Measurements from ENCODE around the gene USP6NL. TPM values are rescaled to one million over a fixed set of nuclear protein-coding genes. Genes with fewer than 3 reads are reported as not detected.

USP6NL gene
- total and polyA plus RNA-seq, 2 of the 13 experiments (the other 11 are each of a cell fraction or from before 2014, with no cell fraction given): 10.5 to 22.9 TPM

DNA sequence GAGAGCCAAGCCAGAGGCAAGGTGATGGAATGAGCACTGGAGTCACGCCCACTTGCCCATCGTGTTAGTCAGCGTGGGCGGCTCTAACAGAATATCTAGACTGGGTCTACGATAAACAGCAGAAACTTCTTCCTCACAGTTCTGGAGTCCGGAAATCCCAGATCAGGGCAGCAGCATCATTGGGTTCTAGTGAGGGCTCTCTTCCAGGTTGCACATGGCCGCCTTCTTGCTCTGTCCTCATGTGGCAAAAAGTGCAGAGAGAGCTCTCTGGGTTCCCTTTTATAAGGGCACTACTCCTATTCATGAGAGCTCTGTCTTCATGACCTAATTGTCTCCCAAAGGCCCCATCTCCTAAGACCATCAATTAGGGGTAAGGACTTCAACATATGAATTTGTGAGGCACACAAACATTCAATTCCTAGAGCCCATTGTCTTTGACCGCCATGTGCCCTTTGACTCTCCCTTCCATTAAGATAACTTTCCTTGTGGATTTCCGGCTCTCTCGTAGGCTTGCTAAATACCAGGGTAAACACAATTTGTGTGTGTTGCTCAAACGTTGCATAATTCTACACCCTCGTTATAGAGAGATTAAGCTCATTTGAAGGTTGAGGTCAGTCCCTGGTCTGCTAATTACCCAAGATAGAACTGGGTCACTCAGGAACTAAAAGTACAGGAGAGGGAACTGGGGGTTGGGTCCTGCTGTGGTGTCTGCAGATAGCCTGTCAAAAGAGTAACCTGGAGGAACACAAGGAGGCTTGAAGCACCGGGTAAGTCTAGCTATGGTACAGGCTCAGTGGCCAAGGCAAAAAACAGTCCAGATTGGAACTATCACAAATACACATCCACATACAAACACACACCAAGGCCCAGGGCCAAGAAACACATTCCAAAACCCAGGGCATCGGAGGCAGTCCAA lies 28.7 kb upstream of the USP6NL start (continued):
- TF ChIP-seq EP300 (IDR thresholded peaks at IDR 0.05; ENCODE audit: low read depth in 2 of 2, low read length in 2 of 2) (peak; percentile 80 to 98), EP300 (CRISPR knock-in tag; IDR thresholded peaks at IDR 0.05; ENCODE audit: borderline replicate concordance) (peak; percentile 94), HOXA5 (CRISPR knock-in tag; IDR thresholded peaks at IDR 0.05) (peak; percentile 87), SOX6 (IDR thresholded peaks at IDR 0.05) (no peak), SOX6 (CRISPR knock-in tag; IDR thresholded peaks at IDR 0.05) (peak; percentile 99), ARHGAP35 (CRISPR knock-in tag; IDR thresholded peaks at IDR 0.05; ENCODE audit: borderline replicate concordance) (no peak), FOSL2 (CRISPR knock-in tag; IDR thresholded peaks at IDR 0.05) (peak; percentile 84), NR2F1 (CRISPR knock-in tag; IDR thresholded peaks at IDR 0.05) (peak; percentile 94 to 97), HDAC2 (CRISPR knock-in tag; IDR thresholded peaks at IDR 0.05) (peak; percentile 99), ZBTB7B (CRISPR knock-in tag; IDR thresholded peaks at IDR 0.05) (peak; percentile 72; the same call in 1 of the 2 replicates), ZNF431 (CRISPR knock-in tag; IDR thresholded peaks at IDR 0.05; ENCODE audit: borderline replicate concordance, low read depth) (peak; percentile 78; the same call in 1 of the 2 replicates), NCOA2 (CRISPR knock-in tag; IDR thresholded peaks at IDR 0.05) (peak; percentile 98)
- TF ChIP-seq, protein P1, sequence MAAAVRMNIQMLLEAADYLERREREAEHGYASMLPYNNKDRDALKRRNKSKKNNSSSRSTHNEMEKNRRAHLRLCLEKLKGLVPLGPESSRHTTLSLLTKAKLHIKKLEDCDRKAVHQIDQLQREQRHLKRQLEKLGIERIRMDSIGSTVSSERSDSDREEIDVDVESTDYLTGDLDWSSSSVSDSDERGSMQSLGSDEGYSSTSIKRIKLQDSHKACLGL (CRISPR knock-in tag; IDR thresholded peaks at IDR 0.05): no peak
- TF ChIP-seq, protein P2, sequence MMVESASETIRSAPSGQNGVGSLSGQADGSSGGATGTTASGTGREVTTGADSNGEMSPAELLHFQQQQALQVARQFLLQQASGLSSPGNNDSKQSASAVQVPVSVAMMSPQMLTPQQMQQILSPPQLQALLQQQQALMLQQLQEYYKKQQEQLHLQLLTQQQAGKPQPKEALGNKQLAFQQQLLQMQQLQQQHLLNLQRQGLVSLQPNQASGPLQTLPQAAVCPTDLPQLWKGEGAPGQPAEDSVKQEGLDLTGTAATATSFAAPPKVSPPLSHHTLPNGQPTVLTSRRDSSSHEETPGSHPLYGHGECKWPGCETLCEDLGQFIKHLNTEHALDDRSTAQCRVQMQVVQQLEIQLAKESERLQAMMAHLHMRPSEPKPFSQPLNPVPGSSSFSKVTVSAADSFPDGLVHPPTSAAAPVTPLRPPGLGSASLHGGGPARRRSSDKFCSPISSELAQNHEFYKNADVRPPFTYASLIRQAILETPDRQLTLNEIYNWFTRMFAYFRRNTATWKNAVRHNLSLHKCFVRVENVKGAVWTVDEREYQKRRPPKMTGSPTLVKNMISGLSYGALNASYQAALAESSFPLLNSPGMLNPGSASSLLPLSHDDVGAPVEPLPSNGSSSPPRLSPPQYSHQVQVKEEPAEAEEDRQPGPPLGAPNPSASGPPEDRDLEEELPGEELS (CRISPR knock-in tag; IDR thresholded peaks at IDR 0.05): peak; percentile 99
- TF ChIP-seq, protein P3, sequence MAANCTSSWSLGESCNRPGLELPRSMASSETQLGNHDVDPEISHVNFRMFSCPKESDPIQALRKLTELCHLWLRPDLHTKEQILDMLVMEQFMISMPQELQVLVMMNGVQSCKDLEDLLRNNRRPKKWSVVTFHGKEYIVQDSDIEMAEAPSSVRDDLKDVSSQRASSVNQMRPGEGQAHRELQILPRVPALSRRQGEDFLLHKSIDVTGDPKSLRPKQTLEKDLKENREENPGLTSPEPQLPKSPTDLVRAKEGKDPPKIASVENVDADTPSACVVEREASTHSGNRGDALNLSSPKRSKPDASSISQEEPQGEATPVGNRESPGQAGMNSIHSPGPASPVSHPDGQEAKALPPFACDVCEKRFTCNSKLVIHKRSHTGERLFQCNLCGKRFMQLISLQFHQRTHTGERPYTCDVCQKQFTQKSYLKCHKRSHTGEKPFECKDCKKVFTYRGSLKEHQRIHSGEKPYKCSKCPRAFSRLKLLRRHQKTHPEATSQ (CRISPR knock-in tag; IDR thresholded peaks at IDR 0.05; ENCODE audit: borderline replicate concordance): peak; percentile 86; the same call in 1 of the 2 replicates
- TF ChIP-seq, protein P4, sequence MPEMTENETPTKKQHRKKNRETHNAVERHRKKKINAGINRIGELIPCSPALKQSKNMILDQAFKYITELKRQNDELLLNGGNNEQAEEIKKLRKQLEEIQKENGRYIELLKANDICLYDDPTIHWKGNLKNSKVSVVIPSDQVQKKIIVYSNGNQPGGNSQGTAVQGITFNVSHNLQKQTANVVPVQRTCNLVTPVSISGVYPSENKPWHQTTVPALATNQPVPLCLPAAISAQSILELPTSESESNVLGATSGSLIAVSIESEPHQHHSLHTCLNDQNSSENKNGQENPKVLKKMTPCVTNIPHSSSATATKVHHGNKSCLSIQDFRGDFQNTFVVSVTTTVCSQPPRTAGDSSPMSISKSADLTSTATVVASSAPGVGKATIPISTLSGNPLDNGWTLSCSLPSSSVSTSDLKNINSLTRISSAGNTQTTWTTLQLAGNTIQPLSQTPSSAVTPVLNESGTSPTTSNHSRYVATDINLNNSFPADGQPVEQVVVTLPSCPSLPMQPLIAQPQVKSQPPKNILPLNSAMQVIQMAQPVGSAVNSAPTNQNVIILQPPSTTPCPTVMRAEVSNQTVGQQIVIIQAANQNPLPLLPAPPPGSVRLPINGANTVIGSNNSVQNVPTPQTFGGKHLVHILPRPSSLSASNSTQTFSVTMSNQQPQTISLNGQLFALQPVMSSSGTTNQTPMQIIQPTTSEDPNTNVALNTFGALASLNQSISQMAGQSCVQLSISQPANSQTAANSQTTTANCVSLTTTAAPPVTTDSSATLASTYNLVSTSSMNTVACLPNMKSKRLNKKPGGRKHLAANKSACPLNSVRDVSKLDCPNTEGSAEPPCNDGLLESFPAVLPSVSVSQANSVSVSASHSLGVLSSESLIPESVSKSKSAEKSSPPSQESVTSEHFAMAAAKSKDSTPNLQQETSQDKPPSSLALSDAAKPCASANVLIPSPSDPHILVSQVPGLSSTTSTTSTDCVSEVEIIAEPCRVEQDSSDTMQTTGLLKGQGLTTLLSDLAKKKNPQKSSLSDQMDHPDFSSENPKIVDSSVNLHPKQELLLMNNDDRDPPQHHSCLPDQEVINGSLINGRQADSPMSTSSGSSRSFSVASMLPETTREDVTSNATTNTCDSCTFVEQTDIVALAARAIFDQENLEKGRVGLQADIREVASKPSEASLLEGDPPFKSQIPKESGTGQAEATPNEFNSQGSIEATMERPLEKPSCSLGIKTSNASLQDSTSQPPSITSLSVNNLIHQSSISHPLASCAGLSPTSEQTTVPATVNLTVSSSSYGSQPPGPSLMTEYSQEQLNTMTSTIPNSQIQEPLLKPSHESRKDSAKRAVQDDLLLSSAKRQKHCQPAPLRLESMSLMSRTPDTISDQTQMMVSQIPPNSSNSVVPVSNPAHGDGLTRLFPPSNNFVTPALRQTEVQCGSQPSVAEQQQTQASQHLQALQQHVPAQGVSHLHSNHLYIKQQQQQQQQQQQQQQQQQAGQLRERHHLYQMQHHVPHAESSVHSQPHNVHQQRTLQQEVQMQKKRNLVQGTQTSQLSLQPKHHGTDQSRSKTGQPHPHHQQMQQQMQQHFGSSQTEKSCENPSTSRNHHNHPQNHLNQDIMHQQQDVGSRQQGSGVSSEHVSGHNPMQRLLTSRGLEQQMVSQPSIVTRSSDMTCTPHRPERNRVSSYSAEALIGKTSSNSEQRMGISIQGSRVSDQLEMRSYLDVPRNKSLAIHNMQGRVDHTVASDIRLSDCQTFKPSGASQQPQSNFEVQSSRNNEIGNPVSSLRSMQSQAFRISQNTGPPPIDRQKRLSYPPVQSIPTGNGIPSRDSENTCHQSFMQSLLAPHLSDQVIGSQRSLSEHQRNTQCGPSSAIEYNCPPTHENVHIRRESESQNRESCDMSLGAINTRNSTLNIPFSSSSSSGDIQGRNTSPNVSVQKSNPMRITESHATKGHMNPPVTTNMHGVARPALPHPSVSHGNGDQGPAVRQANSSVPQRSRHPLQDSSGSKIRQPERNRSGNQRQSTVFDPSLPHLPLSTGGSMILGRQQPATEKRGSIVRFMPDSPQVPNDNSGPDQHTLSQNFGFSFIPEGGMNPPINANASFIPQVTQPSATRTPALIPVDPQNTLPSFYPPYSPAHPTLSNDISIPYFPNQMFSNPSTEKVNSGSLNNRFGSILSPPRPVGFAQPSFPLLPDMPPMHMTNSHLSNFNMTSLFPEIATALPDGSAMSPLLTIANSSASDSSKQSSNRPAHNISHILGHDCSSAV (CRISPR knock-in tag; IDR thresholded peaks at IDR 0.05; ENCODE audit: borderline replicate concordance): no peak

All from HepG2 (cell line).